Right lobe of liver (tissue), 4 donors: Measurements from ENCODE around the gene KDM2B.

Experiments used
- CTCF ChIP-seq, 4 donors: fragments of 200-600 bp in 3 of 4; fragments of 450-650 bp in 1 of 4; IDR thresholded peaks; one replicate each; pipeline versions ENCODE4 v1.5.1 to v1.8.0; 2016 to 2022; ENCODE audit warnings: antibody characterized with exemption in 4 of 4, mild to moderate bottlenecking in 2 of 4
- POLR2A ChIP-seq: fragments of 450-650 bp; IDR thresholded peaks from one replicate; pipeline ENCODE4 v1.6.1; 2017; ENCODE audit warnings: antibody characterized with exemption, mild to moderate bottlenecking
- donor health status: DM: no; HTN: no; CAD: no.
- donor health status: DM: no; HTN: no; CAD: no.
- donor health status: DM: no; HTN: yes; CAD: no.

GRCh38 chr12:121614872-121615467 is 34.1 kb upstream of the KDM2B start:
- TF ChIP-seq POLR2A, result no peak
- TF ChIP-seq CTCF (IDR thresholded peaks at IDR 0.05), result no peak
